Measurements from ENCODE around the gene CACNA1C. TPM values are rescaled to one million over a fixed set of nuclear protein-coding genes. Genes with fewer than 3 reads are reported as not detected.

CACNA1C gene
- polyA plus RNA-seq, 1 of the 3 experiments (the other 2 are of a cell fraction), result 1.5 TPM

DNA sequence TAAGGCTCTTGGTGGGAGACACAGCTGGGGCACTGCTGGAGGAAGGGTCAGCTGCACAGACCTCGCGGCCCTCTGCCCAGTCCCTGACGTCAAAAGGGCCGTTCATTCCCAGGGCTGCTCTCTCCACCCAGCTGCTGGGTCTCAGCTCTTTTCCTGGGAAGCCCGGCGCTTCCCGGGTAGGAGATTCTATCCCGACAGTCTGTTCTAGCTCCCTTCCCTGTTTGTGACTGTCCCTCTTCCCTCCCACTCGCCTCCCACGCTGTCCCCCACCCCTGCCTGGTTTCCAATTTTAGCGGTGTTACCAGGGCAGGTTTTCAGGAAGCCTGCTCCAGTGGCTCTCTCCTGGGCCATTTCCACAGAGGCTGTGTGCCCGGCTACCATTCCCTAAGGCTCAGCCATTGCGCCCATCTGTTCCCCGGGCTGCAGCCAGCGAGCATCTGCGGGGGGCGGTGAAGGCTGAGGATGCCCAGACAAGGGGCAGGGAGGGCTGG, 186.6 kb downstream of the CACNA1C start:
- Histone ChIP-seq H3K36me3 (replicated peaks in 1 of 2; ENCODE audit: control insufficient read depth in 1 of 2, insufficient read depth in 2 of 2, low read length in 1 of 2) (no peaks in the 10 kb centered on the region), H3K9me3 (no peaks in the 10 kb centered on the region), H3K9ac (no peak overlapping the region), H3F3A (replicated peaks; ENCODE audit: insufficient read depth) (peaks cover 12% of the 10 kb centered on the region), H3K9me2 (no peaks in the 10 kb centered on the region), H4K20me1 (ENCODE audit: insufficient read depth) (no peaks in the 10 kb centered on the region), H3K79me2 (ENCODE audit: insufficient read depth) (no peaks in the 10 kb centered on the region), H3K27me3 (ENCODE audit: insufficient read depth) (no peaks in the 10 kb centered on the region), H2AFZ (ENCODE audit: low read depth) (no peak overlapping the region), H3K4me1 (ENCODE audit: control insufficient read depth in 1 of 2, insufficient read depth in 2 of 2, low read depth in 1 of 2, low read length in 1 of 2) (peaks cover 12 to 33% of the 10 kb centered on the region in 2 experiments), H3K4me2 (no peak overlapping the region), H3K27ac (ENCODE audit: low read depth in 2 of 2, low read length in 1 of 2) (no peak overlapping the region; a peak in 1 of 4 replicates), H3K4me3 (ENCODE audit: low read depth in 2 of 2, low read length in 1 of 2) (no peak overlapping the region)
- DNase-seq, result peak; percentile 52
- CTCF ChIA-PET, result interaction anchor here (0.8 kb wide), 1 partner anchor 46 kb away, joined by 3 read pairs; no protein-coding TSS in a partner anchor
- TF ChIP-seq RXRA (IDR thresholded peaks at IDR 0.05; ENCODE audit: borderline replicate concordance, low read depth) (no peak), YY1 (IDR thresholded peaks at IDR 0.05; ENCODE audit: low read depth) (no peak), GABPA (IDR thresholded peaks at IDR 0.05; ENCODE audit: low read depth) (no peak), REST (IDR thresholded peaks at IDR 0.05; ENCODE audit: low read depth, low read length) (no peak), JUND (IDR thresholded peaks at IDR 0.05) (no peak), CTCF (IDR thresholded peaks at IDR 0.05) (no peak), TAF1 (IDR thresholded peaks at IDR 0.05; ENCODE audit: borderline replicate concordance, low read depth, low read length) (no peak), GATA2 (CRISPR knock-in tag; IDR thresholded peaks at IDR 0.05) (no peak)
- WGBS (ENCODE audit: low lambda C conversion rate), result 71% methylated on average over 13 of the region's 17 CpGs
- POLR2A ChIA-PET, result no interaction called here

GRCh38 chr12:2240390-2240789, 187.6 kb downstream of the CACNA1C start:
- Histone ChIP-seq H3K4me2 (no peak overlapping the region), H3F3A (replicated peaks; ENCODE audit: insufficient read depth) (peaks cover 12% of the 10 kb centered on the region), H3K9me2 (no peaks in the 10 kb centered on the region), H3K79me2 (ENCODE audit: insufficient read depth) (no peaks in the 10 kb centered on the region), H3K36me3 (replicated peaks in 1 of 2; ENCODE audit: control insufficient read depth in 1 of 2, insufficient read depth in 2 of 2, low read length in 1 of 2) (no peaks in the 10 kb centered on the region), H3K27ac (ENCODE audit: low read depth in 2 of 2, low read length in 1 of 2) (no peak overlapping the region), H3K9me3 (no peaks in the 10 kb centered on the region), H2AFZ (ENCODE audit: low read depth) (no peak overlapping the region), H3K27me3 (ENCODE audit: insufficient read depth) (no peaks in the 10 kb centered on the region), H4K20me1 (ENCODE audit: insufficient read depth) (no peaks in the 10 kb centered on the region), H3K4me1 (ENCODE audit: control insufficient read depth in 1 of 2, insufficient read depth in 2 of 2, low read depth in 1 of 2, low read length in 1 of 2) (peaks cover 20 to 38% of the 10 kb centered on the region in 2 experiments), H3K9ac (no peak overlapping the region), H3K4me3 (ENCODE audit: low read depth in 2 of 2, low read length in 1 of 2) (no peak overlapping the region)
- no peak for DNase-seq
- TF ChIP-seq, protein P1, sequence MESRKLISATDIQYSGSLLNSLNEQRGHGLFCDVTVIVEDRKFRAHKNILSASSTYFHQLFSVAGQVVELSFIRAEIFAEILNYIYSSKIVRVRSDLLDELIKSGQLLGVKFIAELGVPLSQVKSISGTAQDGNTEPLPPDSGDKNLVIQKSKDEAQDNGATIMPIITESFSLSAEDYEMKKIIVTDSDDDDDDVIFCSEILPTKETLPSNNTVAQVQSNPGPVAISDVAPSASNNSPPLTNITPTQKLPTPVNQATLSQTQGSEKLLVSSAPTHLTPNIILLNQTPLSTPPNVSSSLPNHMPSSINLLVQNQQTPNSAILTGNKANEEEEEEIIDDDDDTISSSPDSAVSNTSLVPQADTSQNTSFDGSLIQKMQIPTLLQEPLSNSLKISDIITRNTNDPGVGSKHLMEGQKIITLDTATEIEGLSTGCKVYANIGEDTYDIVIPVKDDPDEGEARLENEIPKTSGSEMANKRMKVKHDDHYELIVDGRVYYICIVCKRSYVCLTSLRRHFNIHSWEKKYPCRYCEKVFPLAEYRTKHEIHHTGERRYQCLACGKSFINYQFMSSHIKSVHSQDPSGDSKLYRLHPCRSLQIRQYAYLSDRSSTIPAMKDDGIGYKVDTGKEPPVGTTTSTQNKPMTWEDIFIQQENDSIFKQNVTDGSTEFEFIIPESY (IDR thresholded peaks at IDR 0.05; ENCODE audit: borderline replicate concordance, low read depth), result no peak
- no peak for TF ChIP-seq FOXM1 (IDR thresholded peaks at IDR 0.05; ENCODE audit: low read depth)
- no peak for TF ChIP-seq JUND (IDR thresholded peaks at IDR 0.05)
- WGBS (ENCODE audit: low lambda C conversion rate), result 88% methylated on average over 5 of the region's 6 CpGs
- ChIA-PET POLR2A (no interaction called here), CTCF (no interaction called here)
